Panc1 (cell line): Measurements from ENCODE around the gene PML. TPM values are rescaled to one million over a fixed set of nuclear protein-coding genes. Genes with fewer than 3 reads are reported as not detected.

ENCODE experiments used
- ATAC-seq: fragments of 200-7000 bp; cut with Tn5 transposase; 2 replicates; pipeline ENCODE4 v1.9.1; 2020; ENCODE audit warnings: mild to moderate bottlenecking, moderate library complexity
- BruUV-seq: library from RNA; stranded (reverse); fragments of 400-500 nt; replicated peaks from 2 replicates; lab custom pipeline; 2021; lab: Mats Ljungman, UMichigan
- CTCF ChIA-PET: fragments of 300-600 bp; sonication (Branson Sonifier 250); formaldehyde crosslinking; loops from one replicate; lab custom pipeline; 2022; ENCODE audit warnings: antibody characterized with exemption; lab: Charles Lee
- POLR2A ChIA-PET: fragments of 300-600 bp; sonication (Branson Sonifier 250); formaldehyde crosslinking; loops from one replicate; lab custom pipeline; 2022; ENCODE audit warnings: antibody characterized with exemption; lab: Charles Lee
- DNase-seq: peaks from one replicate; pipeline ENCODE4 v3.0.0-alpha.2; 2010; ENCODE audit warnings: low read depth, low spot score
- H3K27ac ChIP-seq: 2 replicates; pipeline ENCODE4 v1.5.1; 2011; ENCODE audit warnings: mild to moderate bottlenecking, low read length, inconsistent platforms
- H3K27me3 ChIP-seq: fragments of 200-500 bp; sonication (Bioruptor generic); 2 replicates; pipeline ENCODE4 v1.6.0; 2014; ENCODE audit warnings: low read length, inconsistent platforms; ENCODE audit not compliant: control insufficient read depth, insufficient read depth
- H3K36me3 ChIP-seq: fragments of 200-500 bp; sonication (Bioruptor generic); 2 replicates; pipeline ENCODE4 v1.5.1; 2014; ENCODE audit warnings: inconsistent platforms, mild to moderate bottlenecking, low read length, moderate library complexity; ENCODE audit not compliant: control insufficient read depth, insufficient read depth
- H3K4me1 ChIP-seq: 2 replicates; pipeline ENCODE4 v1.5.1; 2011; ENCODE audit warnings: inconsistent platforms, mild to moderate bottlenecking, low read length, moderate library complexity; ENCODE audit not compliant: control insufficient read depth, insufficient read depth
- H3K4me3 ChIP-seq, 2 experiments: 2 replicates each; pipeline ENCODE4 v1.5.1; 2011 to 2012; ENCODE audit warnings: low read depth in 2 of 2, low read length in 2 of 2, mild to moderate bottlenecking in 2 of 2, inconsistent platforms in 1 of 2, moderate library complexity in 1 of 2
- H3K9me3 ChIP-seq: fragments of 200-500 bp; sonication (Bioruptor generic); 2 replicates; pipeline ENCODE4 v1.5.1; 2014; ENCODE audit warnings: low read depth, mild to moderate bottlenecking, inconsistent platforms, low read length, moderate library complexity; ENCODE audit not compliant: control insufficient read depth, insufficient read depth
- CTCF ChIP-seq: fragments of 450-650 bp; IDR thresholded peaks from 2 replicates; pipeline ENCODE4 v1.5.1; 2017; ENCODE audit warnings: mild to moderate bottlenecking
- POLR2AphosphoS5 ChIP-seq: IDR thresholded peaks from 2 replicates; pipeline ENCODE4 v1.6.1; 2012; ENCODE audit warnings: mild to moderate bottlenecking, low read depth, low read length, moderate library complexity
- REST ChIP-seq, 2 experiments: IDR thresholded peaks; 2 replicates each; pipeline ENCODE4 v1.6.1; 2011 to 2012; ENCODE audit warnings: low read depth in 2 of 2, control low read depth in 1 of 2, low read length in 1 of 2, mild to moderate bottlenecking in 1 of 2, moderate library complexity in 1 of 2; ENCODE audit not compliant: insufficient read depth in 1 of 2
- SIN3A ChIP-seq: IDR thresholded peaks from 2 replicates; pipeline ENCODE4 v1.6.1; 2012; ENCODE audit warnings: low read depth, mild to moderate bottlenecking, low read length, moderate library complexity, borderline replicate concordance; ENCODE audit not compliant: insufficient read depth
- TCF7L2 ChIP-seq: IDR thresholded peaks from 2 replicates; pipeline ENCODE4 v1.6.1; 2011; ENCODE audit warnings: mild to moderate bottlenecking, low read depth, low read length, inconsistent platforms
- in situ Hi-C: cut with HindIII; loops from 2 replicates; pipeline ENCODE4 v1.10.0; 2016; ENCODE audit warnings: low sequenced_read_pairs, low pct_unique_long_range_greater_than_20kb
- intact Hi-C: fragments of 100-400 bp; cut with micrococcal nuclease; formaldehyde crosslinking; loops from one replicate; pipeline ENCODE4 v1.10.0; 2022; ENCODE audit not compliant: unreplicated experiment
- total RNA-seq: library from RNA; stranded (reverse); gene quantifications from one replicate; pipeline ENCODE4 v1.2.1, GENCODE V29; 2021; ENCODE audit not compliant: unreplicated experiment

Gene PML
- total RNA-seq, 1 experiment from 2014 or later = 52.2 TPM

- no peak for ATAC-seq
These were observed 12.5 kb downstream of the PML start for GRCh38 chr15:74006774-74007639.

GRCh38 chr15:74007820-74008371 is 13.4 kb downstream of the PML start:
- in situ Hi-C loops (no loop called here), intact Hi-C loops (no loop called here)
- TF ChIP-seq SIN3A (no peak), POLR2AphosphoS5 (no peak), CTCF (no peak), TCF7L2 (no peak), REST (IDR thresholded peaks at IDR 0.05; ENCODE audit: insufficient read depth in 1 of 2, low read depth in 2 of 2, low read length in 1 of 2) (no peak)
- ChIA-PET CTCF (no interaction called here), POLR2A (interaction anchor here (0.6 kb wide), 1 partner anchor 185 kb away, joined by 7 read pairs; no protein-coding TSS in a partner anchor)
- no peaks in the 10 kb centered on the region for H3K36me3 ChIP-seq
- H3K9me3 ChIP-seq = no peaks in the 10 kb centered on the region
- no peaks in the 10 kb centered on the region for H3K27me3 ChIP-seq
- ATAC-seq = no peak
- H3K4me3 ChIP-seq = no peak overlapping the region
- peaks cover 6% of the 10 kb centered on the region; the same call in 1 of the 2 replicates for H3K4me1 ChIP-seq
- no peak for DNase-seq
- H3K27ac ChIP-seq = no peak overlapping the region
- BruUV-seq = no TSS peak

More at GRCh38 chr15:74006774-74007639, 12.5 kb downstream of the PML start:
- Histone ChIP-seq H3K27me3 (no peaks in the 10 kb centered on the region), H3K4me1 (peaks cover 6% of the 10 kb centered on the region; the same call in 1 of the 2 replicates), H3K27ac (no peak overlapping the region), H3K9me3 (no peaks in the 10 kb centered on the region), H3K36me3 (no peaks in the 10 kb centered on the region), H3K4me3 (no peak overlapping the region)
- DNase-seq = no peak
- in situ Hi-C loops (no loop called here), intact Hi-C loops (no loop called here)
- CTCF ChIA-PET = interaction anchor here (0.7 kb wide), 1 partner anchor 11 kb away, joined by 3 read pairs; no protein-coding TSS in a partner anchor
- TF ChIP-seq TCF7L2 (no peak), POLR2AphosphoS5 (no peak)
- no TSS peak for BruUV-seq
- POLR2A ChIA-PET = interaction anchor here (0.6 kb wide), 1 partner anchor 33 kb away, joined by 3 read pairs; no protein-coding TSS in a partner anchor
